ENCODE measurements around the gene GIMAP8.
"Not testable (repeated sequence)": the region's sequence is repeated elsewhere in the genome, so short reads cannot be mapped to it uniquely, and the experiment has no call there.

GIMAP8 gene

GRCh38 chr7:150473902-150474301, 23.5 kb downstream of the GIMAP8 start:
- WGBS, result 91% methylated on average over 7 of the region's 7 CpGs
- Histone ChIP-seq H3K4me1 (ENCODE audit: insufficient read depth, low read length) (no peaks in the 10 kb centered on the region), H3K9me3 (ENCODE audit: insufficient read depth, low read depth, low read length) (no peaks in the 10 kb centered on the region), H3K27ac (ENCODE audit: low read depth, low read length) (no peak overlapping the region), H3K9ac (ENCODE audit: low read depth, low read length) (no peak overlapping the region), H3K27me3 (ENCODE audit: insufficient read depth, low read length) (no peaks in the 10 kb centered on the region), H3K36me3 (ENCODE audit: insufficient read depth, low read length) (no peaks in the 10 kb centered on the region), H3K4me3 (ENCODE audit: low read length) (no peak overlapping the region)

- no peak overlapping the region for H3K9ac ChIP-seq (ENCODE audit: low read depth, low read length)
- WGBS, result 97% methylated on average over 3 of the region's 3 CpGs
- no peaks in the 10 kb centered on the region for H3K4me1 ChIP-seq (ENCODE audit: insufficient read depth, low read length)
- H3K27ac ChIP-seq (ENCODE audit: low read depth, low read length), result no peak overlapping the region
- H3K9me3 ChIP-seq (ENCODE audit: insufficient read depth, low read depth, low read length), result no peaks in the 10 kb centered on the region
- H3K36me3 ChIP-seq (ENCODE audit: insufficient read depth, low read length), result no peaks in the 10 kb centered on the region
- H3K4me3 ChIP-seq (ENCODE audit: low read length), result no peak overlapping the region
- no peaks in the 10 kb centered on the region for H3K27me3 ChIP-seq (ENCODE audit: insufficient read depth, low read length)
These were observed 25.9 kb downstream of the GIMAP8 start for GRCh38 chr7:150476285-150476684.

GRCh38 chr7:150476819-150477631, 26.6 kb downstream of the GIMAP8 start:
- no peak overlapping the region for H3K27ac ChIP-seq (ENCODE audit: low read depth, low read length)
- no peaks in the 10 kb centered on the region for H3K36me3 ChIP-seq (ENCODE audit: insufficient read depth, low read length)
- no peaks in the 10 kb centered on the region for H3K27me3 ChIP-seq (ENCODE audit: insufficient read depth, low read length)
- no peak overlapping the region for H3K4me3 ChIP-seq (ENCODE audit: low read length)
- H3K9me3 ChIP-seq (ENCODE audit: insufficient read depth, low read depth, low read length), result no peaks in the 10 kb centered on the region
- H3K9ac ChIP-seq (ENCODE audit: low read depth, low read length), result no peak overlapping the region
- H3K4me1 ChIP-seq (ENCODE audit: insufficient read depth, low read length), result no peaks in the 10 kb centered on the region
- WGBS, result 92% methylated on average over 25 of the region's 25 CpGs

- no peak overlapping the region for H3K9ac ChIP-seq (ENCODE audit: low read depth, low read length)
- 96% methylated on average over 3 of the region's 3 CpGs for WGBS
- no peaks in the 10 kb centered on the region for H3K27me3 ChIP-seq (ENCODE audit: insufficient read depth, low read length)
These were observed 28.7 kb downstream of the GIMAP8 start for GRCh38 chr7:150479023-150479716.

GRCh38 chr7:150481186-150481920, 30.9 kb downstream of the GIMAP8 start:
- no peaks in the 10 kb centered on the region for H3K4me1 ChIP-seq (ENCODE audit: insufficient read depth, low read length)
- no peaks in the 10 kb centered on the region for H3K36me3 ChIP-seq (ENCODE audit: insufficient read depth, low read length)
- no peak overlapping the region for H3K27ac ChIP-seq (ENCODE audit: low read depth, low read length)
- H3K9ac ChIP-seq (ENCODE audit: low read depth, low read length), result no peak overlapping the region
- H3K9me3 ChIP-seq (ENCODE audit: insufficient read depth, low read depth, low read length), result no peaks in the 10 kb centered on the region
- no peaks in the 10 kb centered on the region for H3K27me3 ChIP-seq (ENCODE audit: insufficient read depth, low read length)
- H3K4me3 ChIP-seq (ENCODE audit: low read length), result no peak overlapping the region
- WGBS, result 89% methylated on average over 8 of the region's 9 CpGs

More at GRCh38 chr7:150479023-150479716, 28.7 kb downstream of the GIMAP8 start:
- Histone ChIP-seq H3K27ac (ENCODE audit: low read depth, low read length) (no peak overlapping the region), H3K4me1 (ENCODE audit: insufficient read depth, low read length) (no peaks in the 10 kb centered on the region), H3K36me3 (ENCODE audit: insufficient read depth, low read length) (no peaks in the 10 kb centered on the region), H3K9me3 (ENCODE audit: insufficient read depth, low read depth, low read length) (no peaks in the 10 kb centered on the region), H3K4me3 (ENCODE audit: low read length) (no peak overlapping the region)

- Histone ChIP-seq H3K9me3 (ENCODE audit: insufficient read depth, low read depth, low read length) (no peaks in the 10 kb centered on the region), H3K4me1 (ENCODE audit: insufficient read depth, low read length) (no peaks in the 10 kb centered on the region), H3K27ac (ENCODE audit: low read depth, low read length) (no peak overlapping the region), H3K36me3 (ENCODE audit: insufficient read depth, low read length) (no peaks in the 10 kb centered on the region), H3K4me3 (ENCODE audit: low read length) (no peak overlapping the region), H3K9ac (ENCODE audit: low read depth, low read length) (no peak overlapping the region), H3K27me3 (ENCODE audit: insufficient read depth, low read length) (no peaks in the 10 kb centered on the region)
- 95% methylated on average over 4 of the region's 4 CpGs for WGBS
These were observed 31.5 kb downstream of the GIMAP8 start for GRCh38 chr7:150481922-150482321.

- not testable (repeated sequence) for H3K4me1 ChIP-seq (ENCODE audit: insufficient read depth, low read length); H3K27ac ChIP-seq (ENCODE audit: low read depth, low read length); H3K9me3 ChIP-seq (ENCODE audit: insufficient read depth, low read depth, low read length); H3K4me3 ChIP-seq (ENCODE audit: low read length); H3K9ac ChIP-seq (ENCODE audit: low read depth, low read length); H3K36me3 ChIP-seq (ENCODE audit: insufficient read depth, low read length); H3K27me3 ChIP-seq (ENCODE audit: insufficient read depth, low read length)
- 75% methylated on average over 1 of the region's 2 CpGs for WGBS
These were observed 33.1 kb downstream of the GIMAP8 start for GRCh38 chr7:150483514-150483913.

GRCh38 chr7:150484071-150484470, 33.6 kb downstream of the GIMAP8 start:
- 93% methylated on average over 3 of the region's 3 CpGs for WGBS
- H3K27me3 ChIP-seq (ENCODE audit: insufficient read depth, low read length); H3K9me3 ChIP-seq (ENCODE audit: insufficient read depth, low read depth, low read length); H3K4me1 ChIP-seq (ENCODE audit: insufficient read depth, low read length); H3K36me3 ChIP-seq (ENCODE audit: insufficient read depth, low read length); H3K4me3 ChIP-seq (ENCODE audit: low read length); H3K9ac ChIP-seq (ENCODE audit: low read depth, low read length); H3K27ac ChIP-seq (ENCODE audit: low read depth, low read length): not testable (repeated sequence)

- Histone ChIP-seq H3K4me3 (ENCODE audit: low read length) (no peak overlapping the region), H3K9ac (ENCODE audit: low read depth, low read length) (no peak overlapping the region), H3K4me1 (ENCODE audit: insufficient read depth, low read length) (no peaks in the 10 kb centered on the region), H3K27ac (ENCODE audit: low read depth, low read length) (no peak overlapping the region), H3K27me3 (ENCODE audit: insufficient read depth, low read length) (no peaks in the 10 kb centered on the region), H3K36me3 (ENCODE audit: insufficient read depth, low read length) (no peaks in the 10 kb centered on the region), H3K9me3 (ENCODE audit: insufficient read depth, low read depth, low read length) (no peaks in the 10 kb centered on the region)
- whole genome bisulfite sequencing, result 73% methylated on average over 1 of the region's 2 CpGs
These were observed 37.2 kb downstream of the GIMAP8 start for GRCh38 chr7:150487625-150488024.

- 100% methylated on average over 1 of the region's 1 CpG for WGBS
- H3K36me3 ChIP-seq (ENCODE audit: insufficient read depth, low read length), result no peaks in the 10 kb centered on the region
- no peaks in the 10 kb centered on the region for H3K9me3 ChIP-seq (ENCODE audit: insufficient read depth, low read depth, low read length)
- H3K4me1 ChIP-seq (ENCODE audit: insufficient read depth, low read length), result no peaks in the 10 kb centered on the region
- no peaks in the 10 kb centered on the region for H3K27me3 ChIP-seq (ENCODE audit: insufficient read depth, low read length)
- H3K4me3 ChIP-seq (ENCODE audit: low read length), result no peak overlapping the region
- H3K9ac ChIP-seq (ENCODE audit: low read depth, low read length), result no peak overlapping the region
- H3K27ac ChIP-seq (ENCODE audit: low read depth, low read length), result no peak overlapping the region
These were observed 39.4 kb downstream of the GIMAP8 start for GRCh38 chr7:150489782-150490181.

GRCh38 chr7:150493442-150493841, 43.0 kb downstream of the GIMAP8 start:
- not testable (repeated sequence) for H3K4me1 ChIP-seq (ENCODE audit: insufficient read depth, low read length); H3K36me3 ChIP-seq (ENCODE audit: insufficient read depth, low read length); H3K27ac ChIP-seq (ENCODE audit: low read depth, low read length); H3K27me3 ChIP-seq (ENCODE audit: insufficient read depth, low read length); H3K9ac ChIP-seq (ENCODE audit: low read depth, low read length); H3K9me3 ChIP-seq (ENCODE audit: insufficient read depth, low read depth, low read length); H3K4me3 ChIP-seq (ENCODE audit: low read length)
- WGBS, result 44% methylated on average over 1 of the region's 3 CpGs

Data from HUES64 (cell line).